Measurements from ENCODE around the gene LRRC41.
A peak's percentile ranks its signal among the peaks of the same experiment; 100 is the strongest.
"Not testable (repeated sequence)": the region's sequence is repeated elsewhere in the genome, so short reads cannot be mapped to it uniquely, and the experiment has no call there.

The LRRC41 gene

DNA sequence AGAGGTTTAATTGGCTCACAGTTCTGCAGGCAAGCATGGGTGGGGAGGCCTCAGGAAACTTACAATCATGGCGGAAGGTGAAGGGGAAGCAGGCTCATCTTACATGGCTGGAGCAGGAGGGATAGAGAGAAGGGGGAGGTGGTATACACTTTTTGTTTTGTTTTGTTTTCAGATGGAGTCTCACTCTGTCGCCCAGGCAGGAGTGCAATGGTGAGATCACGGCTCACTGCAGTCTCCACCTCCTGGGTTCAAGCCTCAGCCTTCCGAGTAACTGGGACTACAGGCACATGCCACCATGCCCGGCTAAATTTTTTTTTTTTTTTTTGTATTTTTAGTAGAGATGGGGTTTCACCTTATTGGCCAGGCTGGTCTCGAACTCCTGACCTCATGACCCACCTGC is 18.8 kb upstream of the LRRC41 start:
- DNase-seq, result not testable (repeated sequence)

DNA sequence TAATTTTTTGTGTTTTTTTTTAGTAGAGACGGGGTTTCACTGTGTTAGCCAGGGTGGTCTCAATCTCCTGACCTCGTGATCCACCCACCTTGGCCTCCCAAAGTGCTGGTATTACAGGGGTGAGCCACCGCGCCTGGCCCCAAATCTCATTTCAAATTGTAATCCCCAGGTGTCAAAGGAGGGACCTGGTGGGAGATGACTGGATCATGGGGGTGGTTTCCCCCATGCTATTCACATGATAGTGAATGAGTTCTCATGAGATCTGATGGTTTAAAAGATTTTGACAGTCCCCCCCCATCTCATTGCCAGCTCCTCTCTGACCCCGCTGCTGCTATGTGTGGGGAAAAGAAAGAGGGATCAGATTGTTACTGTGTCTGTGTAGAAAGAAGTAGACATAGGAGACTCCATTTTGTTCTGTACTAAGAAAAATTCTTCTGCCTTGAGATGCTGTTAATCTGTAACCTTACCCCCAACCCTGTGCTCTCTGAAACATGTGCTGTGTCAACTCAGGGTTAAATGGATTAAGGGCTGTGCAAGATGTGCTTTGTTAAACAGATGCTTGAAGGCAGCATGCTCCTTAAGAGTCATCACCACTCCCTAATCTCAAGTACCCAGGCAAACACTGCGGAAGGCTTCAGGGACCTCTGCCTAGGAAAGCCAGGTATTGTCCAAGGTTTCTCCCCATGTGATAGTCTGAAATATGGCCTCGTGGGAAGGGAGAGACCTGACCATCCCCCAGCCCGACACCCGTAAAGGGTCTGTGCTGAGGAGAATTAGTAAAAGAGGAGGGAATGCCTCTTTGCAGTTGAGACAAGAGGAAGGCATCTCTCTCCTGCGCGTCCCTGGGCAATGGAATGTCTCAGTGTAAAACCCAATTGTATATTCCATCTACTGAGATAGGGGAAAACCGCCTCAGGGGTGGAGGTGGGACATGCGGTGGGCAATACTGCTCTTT is 16.8 kb upstream of the LRRC41 start:
- DNase-seq, result not testable (repeated sequence)

DNA sequence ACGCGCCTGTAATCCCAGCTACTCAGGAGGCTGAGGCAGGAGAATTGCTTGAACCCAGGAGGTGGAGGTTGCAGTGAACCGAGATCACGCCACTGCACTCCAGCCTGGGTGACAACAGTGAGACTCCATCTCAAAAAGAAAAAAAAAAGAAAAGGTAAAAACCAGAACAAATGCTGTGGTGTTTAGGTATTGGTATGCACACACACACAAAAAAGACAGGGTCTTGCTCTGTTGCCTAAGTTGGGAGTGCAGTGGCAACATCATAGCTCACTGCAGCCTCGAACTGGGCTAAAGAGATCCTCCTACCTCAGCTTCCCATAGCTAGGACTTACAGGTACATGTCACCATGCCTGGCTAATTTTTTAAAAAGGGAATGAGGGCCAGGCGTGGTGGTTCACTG is 15.9 kb upstream of the LRRC41 start:
- DNase-seq, result not testable (repeated sequence)

DNA sequence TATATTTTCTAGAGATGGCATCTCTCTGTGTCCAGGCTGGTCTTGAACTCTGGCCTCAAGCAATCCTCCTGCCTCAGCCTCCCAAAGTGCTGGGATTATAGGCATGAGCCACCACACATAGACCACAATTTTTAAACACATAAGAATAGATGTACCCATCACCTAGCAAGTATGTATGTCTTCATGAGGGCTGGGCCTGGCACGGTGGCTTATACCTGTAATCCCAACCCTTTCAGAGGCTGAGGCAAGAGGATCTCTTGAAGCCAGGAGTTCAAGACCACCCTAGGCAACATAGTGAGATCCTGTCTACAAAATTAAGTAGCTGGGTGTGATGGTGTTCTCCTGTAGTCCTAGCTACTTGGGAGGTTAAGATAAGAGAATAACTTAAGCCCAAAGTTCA is 13.9 kb upstream of the LRRC41 start:
- no peak for DNase-seq

DNA sequence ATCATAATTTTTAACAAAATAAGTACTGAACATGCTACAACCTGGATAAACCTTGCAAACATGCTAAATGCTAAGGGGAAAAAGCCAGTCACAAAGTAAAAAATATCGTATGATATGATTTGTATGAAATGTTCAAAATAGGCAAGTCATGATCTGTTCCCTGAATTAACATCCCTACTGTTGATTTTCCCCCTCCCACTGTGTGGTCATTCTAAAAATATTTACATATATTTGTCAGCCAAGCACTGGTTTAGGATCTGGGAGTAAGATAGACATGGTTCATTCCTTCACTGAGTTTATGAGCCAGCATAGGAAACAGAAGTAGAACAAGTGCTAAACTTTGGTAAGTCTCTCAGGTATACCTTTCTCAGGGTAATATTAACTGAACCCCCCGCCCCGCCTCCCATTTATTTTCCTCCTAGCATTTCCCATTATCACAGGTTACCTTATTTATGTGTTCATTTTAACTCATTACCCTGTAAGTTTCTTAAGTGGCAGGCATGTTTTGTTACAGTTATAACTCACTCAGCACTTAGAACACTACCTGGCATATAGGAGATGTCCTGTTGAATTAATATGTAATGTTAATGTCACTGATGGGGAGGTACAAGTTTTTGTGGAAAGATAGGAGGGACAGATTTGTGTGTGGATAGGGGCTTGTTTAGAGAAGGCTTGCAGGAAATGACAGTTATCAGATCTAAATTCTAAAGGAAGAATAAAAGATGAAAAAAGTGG is 12.4 kb upstream of the LRRC41 start:
- DNase-seq, result no peak

DNA sequence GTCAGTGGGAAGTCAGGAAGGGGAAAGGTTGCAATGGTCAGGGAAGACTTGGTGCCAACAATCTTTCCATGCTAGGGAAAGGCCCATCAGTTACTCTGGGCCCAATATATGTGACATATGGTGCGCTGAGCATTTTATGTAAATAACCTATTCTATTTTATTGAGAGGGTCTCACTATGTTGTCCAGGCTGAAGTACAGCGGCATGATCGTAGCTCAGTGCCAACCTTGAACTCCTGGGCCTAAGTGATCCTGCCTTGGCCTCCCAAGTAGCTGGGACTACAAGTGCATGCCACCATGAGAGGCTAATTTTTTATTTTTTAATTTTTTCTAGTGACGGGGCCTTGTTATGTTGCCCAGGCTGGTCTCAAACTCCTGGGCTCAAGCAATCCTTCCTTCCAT is 6.9 kb upstream of the LRRC41 start:
- no peak for DNase-seq

DNA sequence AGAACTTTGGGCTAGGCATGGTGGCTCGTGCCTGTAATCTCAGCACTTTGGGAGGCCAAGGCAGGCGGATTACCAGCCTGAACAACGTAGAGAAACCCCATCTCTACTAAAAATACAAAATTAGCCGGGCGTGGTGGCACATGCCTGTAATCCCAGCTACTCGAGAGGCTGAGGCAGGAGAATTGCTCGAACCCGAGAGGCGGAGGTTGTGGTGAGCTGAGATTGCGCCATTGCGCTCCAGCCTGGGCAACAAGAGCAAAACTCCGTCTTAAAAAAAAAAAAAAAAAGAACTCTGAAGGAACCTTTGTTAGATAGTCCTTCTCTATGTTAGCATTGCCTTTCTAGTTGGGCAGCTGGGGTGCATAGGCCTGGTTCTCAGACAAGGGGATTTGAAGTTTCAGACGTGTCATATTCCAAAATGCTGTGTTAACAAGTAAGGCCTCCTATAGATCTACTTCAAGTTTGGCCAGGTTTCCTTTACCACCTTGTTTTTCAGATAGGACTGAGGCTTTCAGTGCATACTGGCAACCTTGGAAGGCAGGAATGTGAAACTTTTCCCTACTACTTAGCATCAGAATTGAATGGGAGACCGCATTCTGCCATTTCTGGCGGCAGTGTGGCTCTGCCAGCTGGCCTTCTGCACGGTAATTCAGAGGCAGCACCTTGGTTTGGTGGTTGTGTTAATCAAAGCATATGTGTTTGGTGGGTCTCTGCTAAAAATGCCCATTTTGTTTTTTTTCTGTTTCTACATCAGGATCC is 6.2 kb upstream of the LRRC41 start:
- no peak for DNase-seq

DNA sequence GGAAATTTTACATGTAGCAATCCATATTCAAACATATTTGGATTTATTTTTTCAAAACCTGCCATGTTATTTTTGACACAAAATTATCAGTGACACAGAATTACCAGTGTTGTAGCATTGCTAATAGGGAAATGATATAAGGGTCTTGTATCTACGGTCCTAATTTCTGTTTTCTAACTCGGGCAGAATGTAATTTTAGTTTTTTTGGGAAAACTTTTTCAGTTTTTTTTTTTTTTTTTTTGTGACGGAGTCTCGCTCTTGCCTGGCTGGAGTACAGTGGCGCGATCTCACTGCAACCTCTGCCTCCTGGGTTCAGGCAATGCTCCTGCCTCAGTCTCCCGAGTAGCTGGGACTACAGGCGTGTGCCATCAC is 2.7 kb upstream of the LRRC41 start:
- no peak for DNase-seq

DNA sequence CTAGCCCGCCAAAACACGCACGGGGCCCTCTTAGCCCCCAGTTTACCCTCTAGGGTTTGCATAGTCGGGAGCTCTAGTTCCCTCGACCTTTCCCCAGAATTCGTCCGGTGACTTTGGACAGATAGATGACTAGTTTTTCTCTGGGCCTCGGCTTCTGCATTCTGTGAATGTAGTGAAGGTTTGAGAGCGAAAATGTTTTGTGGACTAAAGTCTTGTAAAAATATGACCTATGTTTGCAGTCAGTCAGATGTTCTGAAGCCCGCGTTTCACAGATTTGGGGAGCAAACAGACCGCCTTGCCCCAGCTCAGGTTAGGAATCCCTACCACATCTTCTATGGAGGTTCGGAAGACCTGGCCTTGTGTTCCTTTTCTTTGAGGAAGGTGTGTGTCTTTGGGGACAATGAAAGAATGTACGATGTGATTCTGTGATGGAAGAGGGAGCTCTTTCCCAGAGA is 483 bp upstream of the LRRC41 start:
- DNase-seq, result no peak

DNA sequence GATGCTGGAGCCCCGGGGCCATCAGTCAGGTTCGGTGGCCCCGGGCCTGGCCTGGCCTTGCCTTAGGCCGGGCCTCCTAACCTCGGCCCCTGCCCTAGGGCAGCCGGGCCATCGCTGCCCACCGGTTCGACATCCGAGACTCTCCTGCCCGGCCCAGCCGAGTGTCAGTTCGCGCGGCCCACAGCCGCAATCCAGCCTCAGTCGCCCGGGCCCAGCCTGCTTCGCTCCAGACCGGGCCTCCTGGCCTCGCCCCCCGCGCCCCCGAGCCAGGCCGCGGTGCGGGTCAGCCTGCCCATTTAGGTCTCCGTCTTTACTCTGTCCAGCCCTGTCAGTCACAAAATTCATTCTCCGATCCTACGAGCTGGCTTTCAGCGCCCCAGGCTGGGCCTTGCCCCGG is 777 bp downstream of the LRRC41 start:
- DNase-seq, result no peak

DNA sequence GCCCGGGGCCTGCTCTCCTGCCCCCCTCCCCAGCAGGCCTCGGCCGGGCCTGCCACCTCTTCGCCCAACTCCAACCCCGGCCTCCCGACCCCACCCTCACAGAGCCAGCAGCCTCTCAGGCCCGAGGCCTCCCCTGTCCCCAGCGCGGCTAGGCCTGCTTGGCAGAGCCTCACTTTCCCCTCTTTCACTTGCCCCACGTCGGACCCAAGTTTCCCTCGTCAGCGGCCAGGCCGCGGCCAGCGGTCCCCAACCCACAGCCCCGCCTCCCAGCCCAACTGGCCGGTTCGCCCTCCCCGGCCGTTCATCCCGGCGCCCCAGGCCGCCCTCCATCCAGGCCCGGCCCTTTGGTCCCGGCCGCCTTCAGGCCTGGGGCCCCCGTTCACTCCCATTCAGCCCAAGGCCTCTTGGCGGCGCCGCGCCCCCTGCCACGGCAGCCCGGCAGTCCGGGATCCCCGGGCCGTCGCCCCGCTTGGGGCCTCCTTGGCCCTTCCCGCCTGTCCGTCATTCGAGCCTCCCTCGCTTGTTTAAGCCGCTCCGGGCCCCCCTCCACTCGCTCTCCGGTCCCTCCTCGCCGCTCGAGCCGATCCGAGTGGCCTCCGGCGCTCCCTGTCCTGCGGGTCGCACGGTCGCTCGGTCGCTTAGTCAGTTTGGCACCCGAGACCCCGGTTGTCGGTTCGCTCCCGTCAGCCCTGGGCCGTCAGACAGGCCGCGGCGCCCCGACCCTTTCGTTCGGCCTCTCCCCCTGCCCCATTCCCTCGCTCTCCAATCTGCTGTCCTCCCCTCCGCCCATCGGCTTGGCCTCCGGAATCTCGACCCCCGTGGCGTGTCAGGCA is 1.4 kb downstream of the LRRC41 start:
- DNase-seq, result peak; percentile 1

DNA sequence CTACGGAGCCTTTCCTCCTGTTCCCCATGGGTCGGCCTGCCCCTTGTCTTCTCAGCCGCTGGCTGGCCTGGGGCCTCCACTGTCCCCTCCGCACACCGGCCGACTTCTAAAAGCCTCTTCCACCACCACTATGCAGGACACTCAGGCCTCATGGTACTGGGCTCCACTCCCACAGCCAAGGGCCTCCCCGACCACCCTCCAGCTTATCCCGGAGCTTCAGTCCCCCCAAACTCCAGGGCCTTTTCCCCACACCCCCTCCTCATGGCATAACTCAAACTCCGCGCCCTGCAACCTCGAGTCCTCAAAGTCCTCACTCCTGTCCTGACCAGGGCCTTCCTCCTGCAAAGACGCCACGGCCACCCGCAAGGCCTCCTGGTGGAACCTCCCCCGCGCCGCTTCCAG is 2.0 kb downstream of the LRRC41 start:
- DNase-seq, result no peak

DNA sequence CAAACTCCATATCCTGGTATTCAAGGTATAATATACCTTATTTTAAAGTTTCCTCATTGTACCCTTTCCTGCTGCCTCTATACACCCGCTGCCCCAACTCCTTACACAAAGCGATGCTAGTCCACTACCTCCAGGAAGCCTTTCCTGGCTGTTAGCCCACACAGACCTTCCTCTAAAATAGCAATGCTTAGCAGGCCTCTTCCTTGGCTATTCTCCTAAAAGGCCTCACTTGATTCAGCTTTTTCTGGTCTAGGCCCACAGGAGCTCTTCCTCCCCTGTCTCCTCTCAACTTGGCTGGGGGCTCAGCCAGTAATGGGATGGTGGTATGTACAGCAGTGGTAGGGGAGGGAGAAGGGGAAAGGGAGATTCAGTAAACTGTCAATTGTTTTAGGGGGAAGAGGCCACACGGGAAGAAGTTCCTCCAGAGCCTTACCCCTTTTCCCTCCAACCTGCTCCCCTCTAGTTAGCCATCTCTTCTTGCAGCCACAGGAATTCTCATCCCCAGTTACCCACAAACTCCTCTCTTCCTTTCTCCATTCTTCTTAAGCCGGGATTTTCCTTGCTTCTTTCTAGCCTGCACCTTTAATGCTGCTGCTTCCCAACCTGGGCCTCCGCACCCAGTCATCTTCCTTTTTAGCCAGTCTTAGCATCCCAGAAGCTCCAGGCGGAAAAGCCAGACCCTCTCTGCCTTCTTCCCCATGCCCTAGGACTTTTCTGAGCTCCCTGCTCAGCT is 2.6 kb downstream of the LRRC41 start:
- DNase-seq, result peak; percentile 4

DNA sequence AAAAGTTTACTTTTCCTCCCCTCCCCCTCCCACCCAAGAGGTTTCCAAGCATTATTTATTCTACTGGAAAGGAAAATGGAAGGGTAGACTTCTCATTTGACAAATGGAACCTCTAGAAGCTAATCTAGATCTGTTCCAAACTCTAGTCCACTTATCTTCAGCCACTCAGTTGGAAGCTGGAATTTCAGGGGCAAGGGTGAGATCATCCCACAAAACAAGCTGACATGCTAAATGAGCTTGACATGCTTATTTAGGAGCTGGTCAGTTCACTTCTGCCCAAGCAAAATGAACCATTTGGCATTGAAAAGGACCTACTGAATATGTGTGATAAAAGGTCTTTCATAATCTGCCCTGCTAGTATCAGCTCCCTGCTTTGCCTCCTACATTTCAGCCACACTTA is 5.0 kb downstream of the LRRC41 start:
- DNase-seq, result no peak

DNA sequence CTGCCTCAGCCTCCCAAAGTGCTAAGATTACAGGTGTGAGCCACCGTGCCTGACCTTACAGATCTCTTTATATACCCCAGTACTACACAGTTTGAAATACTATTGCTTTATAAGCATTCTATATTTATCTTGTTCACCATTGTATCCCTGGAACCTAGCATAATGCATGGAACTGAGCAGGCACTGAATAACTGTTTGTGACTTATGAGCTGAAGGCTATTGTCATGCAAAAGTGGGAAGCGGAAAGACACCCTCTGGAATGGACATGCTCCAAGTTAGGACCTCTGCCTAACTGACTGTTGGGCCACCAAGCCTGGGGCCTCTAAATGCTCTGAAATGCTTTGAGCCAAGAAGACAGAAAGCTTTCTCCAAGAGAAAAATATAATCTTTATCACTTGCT is 8.1 kb downstream of the LRRC41 start:
- DNase-seq, result no peak

DNA sequence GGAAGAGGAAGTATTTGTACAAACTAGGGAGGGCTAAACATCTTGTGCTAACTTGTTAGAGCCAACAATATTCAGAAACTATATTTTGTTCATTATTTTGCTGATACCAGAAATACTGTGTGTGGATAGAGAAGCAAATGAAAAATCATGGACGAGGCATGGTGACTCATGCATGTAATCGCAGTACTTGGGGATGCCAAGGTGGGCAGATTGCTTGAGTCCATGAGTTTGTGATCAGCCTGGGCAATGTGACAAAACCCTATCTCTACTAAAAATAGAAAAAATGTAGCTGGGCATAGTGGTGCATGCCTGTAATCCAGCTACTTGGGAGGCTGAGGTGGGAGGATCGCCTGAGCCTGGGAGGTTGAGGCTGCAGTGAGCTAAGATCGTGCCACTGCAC is 13.4 kb downstream of the LRRC41 start:
- peak; percentile 61 for DNase-seq

DNA sequence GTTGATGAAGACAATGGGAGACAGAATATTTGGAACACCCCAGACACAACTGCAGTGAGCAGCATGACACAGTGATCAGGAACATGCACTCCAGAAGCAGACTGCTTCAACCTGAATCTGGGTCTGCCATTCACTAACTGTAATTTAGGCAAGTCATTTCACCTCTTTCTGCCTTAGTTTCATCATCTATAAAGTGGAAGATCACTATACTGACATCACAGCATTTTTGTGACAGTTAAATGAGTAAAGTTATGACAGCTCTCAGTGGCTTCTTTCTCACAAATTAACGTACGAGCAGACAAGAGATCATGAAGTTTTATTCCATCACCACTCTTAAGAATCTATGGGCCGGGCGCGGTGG is 14.3 kb downstream of the LRRC41 start:
- no peak for DNase-seq

DNA sequence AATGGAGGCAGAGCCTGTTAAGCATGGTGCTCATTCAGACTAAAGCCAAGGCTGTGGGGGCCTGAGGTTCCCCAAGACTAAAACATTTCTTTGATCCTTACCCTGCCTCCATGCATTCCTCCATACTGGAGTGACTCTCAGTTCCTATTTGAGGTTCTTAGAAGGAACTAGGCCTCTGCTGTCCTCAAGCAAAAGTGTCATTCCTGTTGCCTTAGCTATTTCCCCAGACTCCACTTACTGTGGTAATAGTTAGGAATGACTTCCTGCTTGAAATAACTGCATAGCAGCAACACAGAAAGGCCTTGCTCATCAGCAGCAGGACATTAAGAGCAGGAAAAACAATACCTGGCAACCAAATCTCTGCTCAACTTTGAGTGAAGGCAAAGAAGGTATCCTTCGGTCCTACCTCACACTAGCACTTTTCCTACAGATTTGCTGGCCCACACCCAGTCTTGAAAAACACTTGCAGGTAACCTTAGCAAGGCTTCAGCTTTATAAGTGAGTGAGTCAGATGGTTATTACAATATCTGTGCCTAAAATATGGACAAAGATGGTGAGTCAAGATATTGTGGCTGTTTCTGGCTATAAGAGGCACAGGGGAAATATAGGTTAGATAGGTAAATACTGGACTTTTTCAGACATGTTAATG is 14.8 kb downstream of the LRRC41 start:
- no peak for DNase-seq

DNA sequence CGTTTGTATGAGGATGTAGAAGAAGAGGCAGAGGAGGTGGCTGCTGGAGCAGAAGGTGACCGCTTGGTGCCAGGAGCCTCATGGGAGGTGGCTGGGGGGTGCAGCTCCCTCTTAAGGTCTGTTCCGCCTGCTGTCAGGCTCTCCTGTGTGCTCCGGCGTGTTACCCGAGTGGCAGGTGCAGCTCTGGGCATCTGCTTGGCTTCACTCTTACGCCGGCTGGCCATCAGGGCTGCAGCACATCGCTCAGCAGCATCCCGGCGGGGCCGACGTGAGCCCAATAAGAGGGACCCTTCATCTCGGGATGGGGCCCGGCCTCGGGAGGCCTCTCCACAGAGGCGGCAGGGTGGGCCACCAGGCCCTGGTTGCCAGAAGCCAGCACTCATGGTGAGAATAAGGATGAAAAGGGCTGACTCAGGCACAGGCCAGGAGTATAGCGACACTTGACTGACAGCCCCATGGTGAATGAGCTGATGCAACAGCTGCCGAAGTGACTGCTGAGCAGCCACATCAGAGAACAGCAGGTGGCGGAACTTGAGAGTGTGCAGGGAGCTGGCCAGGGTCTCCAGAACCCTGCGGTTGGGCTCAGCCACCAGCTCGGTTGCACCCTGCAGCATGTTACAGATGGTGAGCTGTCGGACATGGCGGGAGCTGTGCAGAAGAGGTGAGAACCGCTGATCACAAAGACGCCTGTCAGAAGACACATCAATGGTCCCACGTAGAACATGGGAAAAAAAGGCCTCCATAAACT is 17.5 kb downstream of the LRRC41 start:
- DNase-seq, result peak; percentile 33

All from NCI-H446 treated with DMSO at 0.1 percent for 48 hours (cell line).